ENCODE measurements around the gene ZPR1. TPM values are rescaled to one million over a fixed set of nuclear protein-coding genes. Genes with fewer than 3 reads are reported as not detected.
A peak's percentile ranks its signal among the peaks of the same experiment; 100 is the strongest.
"Not testable (repeated sequence)": the region's sequence is repeated elsewhere in the genome, so short reads cannot be mapped to it uniquely, and the experiment has no call there.

Gene ZPR1
- total RNA-seq, 4 donors from 2014 or later = 13.1 to 20.9 (median 16.4) TPM

DNA sequence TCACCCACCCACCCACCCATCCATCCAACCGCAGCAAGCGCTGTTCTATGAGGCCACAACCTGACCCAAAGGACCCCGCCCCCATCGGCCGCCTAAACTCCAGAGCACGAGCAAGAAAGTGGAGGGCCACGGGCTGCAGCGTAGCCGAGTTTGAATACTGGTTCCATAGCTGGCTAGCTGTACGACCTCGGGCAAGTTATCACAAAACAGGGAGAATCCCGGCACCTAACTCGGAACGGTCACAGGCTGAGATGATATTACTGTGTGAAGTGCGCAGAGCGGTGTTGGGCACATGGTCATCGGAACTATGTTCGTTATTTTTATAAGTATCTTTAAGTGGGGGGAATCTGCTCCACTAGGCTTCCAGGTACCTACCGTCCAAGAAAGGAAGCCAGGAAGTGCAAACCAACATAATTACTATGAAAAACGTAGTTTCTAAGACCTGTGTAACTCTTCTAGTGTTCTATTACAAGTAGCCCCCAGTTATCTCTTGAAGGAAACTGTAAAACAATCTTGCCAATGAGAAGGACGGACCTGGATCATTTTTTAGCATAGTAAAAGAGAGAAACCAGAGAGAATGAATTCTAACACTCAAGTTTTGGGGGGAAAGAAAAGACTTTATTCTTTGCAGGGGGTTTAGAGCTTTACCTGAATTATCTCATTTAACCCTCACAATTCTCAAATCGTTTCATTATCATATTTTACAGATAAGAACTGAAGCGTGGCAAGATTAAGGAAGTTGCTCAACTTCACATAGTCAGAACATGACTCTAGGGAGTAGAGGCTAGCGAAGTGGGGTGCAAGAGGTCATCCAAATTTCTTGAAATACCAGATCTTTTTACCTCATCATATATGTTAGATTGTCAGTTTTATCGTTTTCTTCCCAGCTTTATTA, 14.4 kb downstream of the ZPR1 start:
- intact Hi-C loops (cut with DNase I; ENCODE audit: low total_unique reads) = no loop called here
- Histone ChIP-seq H3K27ac (peak overlapping the region; percentile 87 to 95 (median 92)), H3K4me1 (peaks cover 13 to 25% (median 20%) of the 10 kb centered on the region in 4 donors), H3K9me3 (no peaks in the 10 kb centered on the region), H3K36me3 (peaks cover 0 to 13% (median 2%) of the 10 kb centered on the region in 4 donors), H3K27me3 (no peaks in the 10 kb centered on the region), H3K4me3 (peak overlapping the region; percentile 71 to 95 (median 84))
- 4 to 7% methylated on average over 13 to 25 of the region's 25 CpGs for WGBS, 2 donors (ENCODE audit: low coverage in 1 of 2)
- TF ChIP-seq POLR2A (IDR thresholded peaks at IDR 0.05) = no peak
- TF ChIP-seq EP300 (IDR thresholded peaks at IDR 0.05; ENCODE audit: low read depth) = no peak
- in situ Hi-C loops (cut with MboI; ENCODE audit: low pct_ligation_motif_present in 1 of 4, low pct_unique_long_range_greater_than_20kb in 1 of 4, low sequenced_read_pairs in 3 of 4) = no loop called here
- DNase-seq = no peak

DNA sequence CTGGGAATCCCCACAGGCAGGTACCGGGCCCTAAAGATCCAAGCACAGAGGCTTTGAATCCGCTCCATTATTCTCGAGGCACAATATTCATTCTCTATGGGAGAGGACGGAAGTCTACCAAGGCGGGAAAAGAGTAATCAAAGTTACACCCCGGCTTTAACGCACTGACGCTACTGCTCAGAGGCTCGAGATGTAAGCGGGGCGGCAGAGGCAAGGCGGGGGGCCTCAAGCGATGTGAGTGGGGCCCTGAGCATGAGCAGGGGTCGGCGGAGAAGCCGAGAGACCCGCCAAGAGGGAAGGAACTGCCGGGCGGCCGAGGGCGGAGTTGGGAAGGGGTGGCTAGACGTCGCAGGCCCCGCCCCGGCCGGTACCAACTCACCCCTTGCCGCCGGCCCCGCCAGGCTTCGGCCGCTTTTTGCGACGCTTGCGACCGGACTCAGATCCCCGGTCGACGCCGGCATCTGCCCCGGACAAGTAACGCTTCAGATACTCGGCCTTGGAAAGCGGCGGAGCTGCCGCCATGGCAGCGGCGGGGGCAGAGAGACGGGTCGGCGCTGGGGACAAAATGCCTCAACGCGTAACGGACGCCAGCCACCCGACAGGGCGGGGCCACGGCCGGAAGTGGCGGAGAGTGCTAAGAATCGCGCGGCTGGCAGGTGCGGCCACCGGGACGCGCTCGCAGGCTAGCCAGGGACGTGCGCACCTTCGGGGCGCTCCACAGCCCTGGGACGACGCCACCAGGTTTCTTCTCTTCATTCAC, 15.2 kb downstream of the ZPR1 start, which contains the start of gene BUD13:
TSS of gene BUD13 (minus strand) at position 545 of the 760 bp plus-strand sequence. CDS start at position 522, 23 bp downstream.
- Histone ChIP-seq H3K36me3 (peaks cover 0 to 5% (median 0%) of the 10 kb centered on the region in 4 donors), H3K9me3 (no peaks in the 10 kb centered on the region), H3K27ac (peak within 1 kb of the TSS; percentile 87 to 95 (median 92)), H3K4me3 (peak within 1 kb of the TSS; percentile 71 to 95 (median 84)), H3K27me3 (no peaks in the 10 kb centered on the region), H3K4me1 (peaks cover 13 to 25% (median 20%) of the 10 kb centered on the region in 4 donors)
- intact Hi-C loops (cut with DNase I; ENCODE audit: low total_unique reads) = no loop called here
- peak; percentile 72 to 93 (median 88) for TF ChIP-seq POLR2AphosphoS5 (IDR thresholded peaks at IDR 0.05)
- peak; percentile 26 for TF ChIP-seq EP300 (IDR thresholded peaks at IDR 0.05; ENCODE audit: low read depth)
- TF ChIP-seq, protein P1, sequence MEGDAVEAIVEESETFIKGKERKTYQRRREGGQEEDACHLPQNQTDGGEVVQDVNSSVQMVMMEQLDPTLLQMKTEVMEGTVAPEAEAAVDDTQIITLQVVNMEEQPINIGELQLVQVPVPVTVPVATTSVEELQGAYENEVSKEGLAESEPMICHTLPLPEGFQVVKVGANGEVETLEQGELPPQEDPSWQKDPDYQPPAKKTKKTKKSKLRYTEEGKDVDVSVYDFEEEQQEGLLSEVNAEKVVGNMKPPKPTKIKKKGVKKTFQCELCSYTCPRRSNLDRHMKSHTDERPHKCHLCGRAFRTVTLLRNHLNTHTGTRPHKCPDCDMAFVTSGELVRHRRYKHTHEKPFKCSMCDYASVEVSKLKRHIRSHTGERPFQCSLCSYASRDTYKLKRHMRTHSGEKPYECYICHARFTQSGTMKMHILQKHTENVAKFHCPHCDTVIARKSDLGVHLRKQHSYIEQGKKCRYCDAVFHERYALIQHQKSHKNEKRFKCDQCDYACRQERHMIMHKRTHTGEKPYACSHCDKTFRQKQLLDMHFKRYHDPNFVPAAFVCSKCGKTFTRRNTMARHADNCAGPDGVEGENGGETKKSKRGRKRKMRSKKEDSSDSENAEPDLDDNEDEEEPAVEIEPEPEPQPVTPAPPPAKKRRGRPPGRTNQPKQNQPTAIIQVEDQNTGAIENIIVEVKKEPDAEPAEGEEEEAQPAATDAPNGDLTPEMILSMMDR (IDR thresholded peaks at IDR 0.05) = peak in 1 of 5 experiments; percentile 2
- TF ChIP-seq POLR2A (IDR thresholded peaks at IDR 0.05) = peak; percentile 79
- WGBS, 2 donors (ENCODE audit: low coverage in 1 of 2) = 0% methylated on average over 8 to 61 of the region's 73 CpGs
- in situ Hi-C loops (cut with MboI; ENCODE audit: low pct_ligation_motif_present in 1 of 4, low pct_unique_long_range_greater_than_20kb in 1 of 4, low sequenced_read_pairs in 3 of 4) = no loop called here
- peak; percentile 94 for DNase-seq

DNA sequence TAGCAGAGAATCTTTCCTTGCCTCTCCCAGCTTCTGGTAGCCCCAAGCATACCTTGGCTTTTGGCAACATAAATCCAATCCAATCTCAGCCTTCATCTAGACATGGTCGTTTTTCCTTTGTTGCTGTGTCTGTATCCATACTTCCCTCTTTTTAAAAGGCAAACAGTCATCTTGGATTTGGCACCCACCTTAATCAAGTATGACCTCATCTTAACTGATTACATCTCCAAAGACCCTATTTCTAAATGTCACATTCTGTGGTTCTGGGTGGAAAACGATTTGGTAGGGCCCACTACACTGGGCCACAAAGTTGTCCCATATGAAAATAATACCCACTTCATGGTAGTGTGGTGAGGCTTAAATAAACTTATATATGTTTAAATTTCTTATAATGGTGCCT, 15.9 kb downstream of the ZPR1 start:
- Histone ChIP-seq H3K27ac (peak overlapping the region; percentile 87 to 95 (median 92)), H3K9me3 (no peaks in the 10 kb centered on the region), H3K4me1 (peaks cover 13 to 25% (median 20%) of the 10 kb centered on the region in 4 donors), H3K36me3 (peaks cover 0 to 3% (median 0%) of the 10 kb centered on the region in 4 donors), H3K4me3 (peak overlapping the region; percentile 71 to 95 (median 84)), H3K27me3 (no peaks in the 10 kb centered on the region)
- in situ Hi-C loops (cut with MboI; ENCODE audit: low pct_ligation_motif_present in 1 of 4, low pct_unique_long_range_greater_than_20kb in 1 of 4, low sequenced_read_pairs in 3 of 4) (no loop called here), intact Hi-C loops (cut with DNase I; ENCODE audit: low total_unique reads) (no loop called here)
- TF ChIP-seq POLR2A (IDR thresholded peaks at IDR 0.05) (no peak), EP300 (IDR thresholded peaks at IDR 0.05; ENCODE audit: low read depth) (no peak), POLR2AphosphoS5 (IDR thresholded peaks at IDR 0.05) (no peak)
- DNase-seq = no peak
- WGBS, 2 donors (ENCODE audit: low coverage in 1 of 2) = 3 to 8% methylated on average over 2 of the region's 2 CpGs

DNA sequence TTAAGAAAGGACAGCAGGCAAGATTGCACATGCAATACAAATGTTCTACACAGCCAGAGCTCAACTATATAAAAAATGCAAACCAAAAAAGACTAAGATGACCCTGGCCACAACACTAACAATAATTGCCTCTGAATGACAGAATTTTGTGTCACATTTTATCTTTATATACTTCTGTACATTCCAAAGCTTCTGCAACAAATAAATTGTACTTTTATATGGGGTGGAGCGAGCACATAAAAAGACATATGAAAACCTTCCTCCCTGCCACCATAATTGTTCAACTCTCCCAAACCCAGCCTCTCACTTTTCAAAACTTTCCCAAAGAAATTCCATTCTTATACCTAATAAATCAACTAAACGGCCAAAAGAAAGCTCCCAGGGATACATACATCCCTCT, 25.7 kb downstream of the ZPR1 start:
- in situ Hi-C loops (cut with MboI; ENCODE audit: low pct_ligation_motif_present in 1 of 4, low pct_unique_long_range_greater_than_20kb in 1 of 4, low sequenced_read_pairs in 3 of 4) = no loop called here
- intact Hi-C loops (cut with DNase I; ENCODE audit: low total_unique reads) = no loop called here
- H3K27me3 ChIP-seq = no peaks in the 10 kb centered on the region
- WGBS, 2 donors (ENCODE audit: low coverage in 1 of 2) = 75 to 95% methylated on average over 2 of the region's 2 CpGs
- H3K9me3 ChIP-seq = no peaks in the 10 kb centered on the region
- H3K27ac ChIP-seq = no peak overlapping the region
- peaks cover 0 to 70% (median 26%) of the 10 kb centered on the region in 4 donors for H3K36me3 ChIP-seq
- no peak overlapping the region for H3K4me3 ChIP-seq
- H3K4me1 ChIP-seq = no peaks in the 10 kb centered on the region
- no peak for TF ChIP-seq EP300 (IDR thresholded peaks at IDR 0.05; ENCODE audit: low read depth)
- no peak for DNase-seq

DNA sequence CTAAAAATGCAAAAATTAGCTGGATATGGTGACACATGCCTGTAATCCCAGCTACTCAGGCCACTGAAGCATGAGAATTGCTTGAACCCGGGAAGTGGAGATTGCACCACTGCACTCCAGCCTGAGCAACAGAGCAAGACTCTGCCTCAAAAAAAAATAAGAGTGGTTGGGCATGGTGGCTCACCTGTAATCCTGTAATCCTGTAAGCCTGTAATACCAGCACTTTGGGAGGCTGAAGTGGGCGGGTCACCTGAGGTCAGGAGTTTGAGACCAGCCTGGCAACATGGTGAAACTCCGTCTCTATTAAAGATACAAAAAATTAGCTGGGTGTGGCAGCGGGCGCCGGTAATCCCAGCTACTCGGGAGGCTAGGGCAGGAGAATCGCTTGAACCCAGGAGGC, 31.8 kb downstream of the ZPR1 start:
- intact Hi-C loops (cut with DNase I; ENCODE audit: low total_unique reads); H3K9me3 ChIP-seq; H3K27me3 ChIP-seq; in situ Hi-C loops (cut with MboI; ENCODE audit: low pct_ligation_motif_present in 1 of 4, low pct_unique_long_range_greater_than_20kb in 1 of 4, low sequenced_read_pairs in 3 of 4); H3K4me1 ChIP-seq; DNase-seq; H3K27ac ChIP-seq; H3K4me3 ChIP-seq: not testable (repeated sequence)
- WGBS, 2 donors (ENCODE audit: low coverage in 1 of 2) = 91 to 95% methylated on average over 4 to 8 of the region's 8 CpGs
- peaks cover 0 to 91% (median 44%) of the 10 kb centered on the region in 4 donors for H3K36me3 ChIP-seq

All from transverse colon (tissue), 4 donors.